Stimulated activated memory B cell treated with anti-CD40 and anti-IgM and Interleukin-4, amounts not matched to agents 10 μg/mL and 1 μg/mL and 100 μg/mL, for 72 hours (primary cell): ENCODE measurements around the gene PNRC2.
"Not testable (repeated sequence)": the region's sequence is repeated elsewhere in the genome, so short reads cannot be mapped to it uniquely, and the experiment has no call there.

Experiments used
- ATAC-seq: fragments of 150-1000 bp; cut with Tn5 transposase; 2 replicates; pipeline ENCODE4 v1.10.0; 2021
- H3K27ac Mint-ChIP-seq: one replicate; pipeline ENCODE4 v1.8.0; 2022; ENCODE audit warnings: mild to moderate bottlenecking, mixed read lengths
- H3K27me3 Mint-ChIP-seq: one replicate; pipeline ENCODE4 v1.8.0; 2022; ENCODE audit warnings: mixed read lengths
- H3K36me3 Mint-ChIP-seq: one replicate; pipeline ENCODE4 v1.8.0; 2022; ENCODE audit warnings: mixed read lengths
- H3K4me1 Mint-ChIP-seq: one replicate; pipeline ENCODE4 v1.8.0; 2022; ENCODE audit warnings: mixed read lengths
- H3K4me3 Mint-ChIP-seq: one replicate; pipeline ENCODE4 v1.8.0; 2022; ENCODE audit warnings: mild to moderate bottlenecking, moderate library complexity, mixed read lengths
- H3K9me3 Mint-ChIP-seq: one replicate; pipeline ENCODE4 v1.8.0; 2022; ENCODE audit warnings: mixed read lengths

PNRC2 gene

GRCh38 chr1:23928789-23929188, 30.8 kb upstream of the PNRC2 start:
- Mint-ChIP-seq H3K36me3 (no peaks in the 10 kb centered on the region), H3K27ac (no peak overlapping the region), H3K4me1 (peaks cover 38% of the 10 kb centered on the region), H3K4me3 (no peak overlapping the region), H3K9me3 (no peaks in the 10 kb centered on the region), H3K27me3 (no peaks in the 10 kb centered on the region)
- ATAC-seq: no peak

GRCh38 chr1:23930270-23930669, 29.4 kb upstream of the PNRC2 start:
- no peaks in the 10 kb centered on the region for H3K36me3 Mint-ChIP-seq
- no peaks in the 10 kb centered on the region for H3K27me3 Mint-ChIP-seq
- peaks cover 40% of the 10 kb centered on the region for H3K4me1 Mint-ChIP-seq
- no peaks in the 10 kb centered on the region for H3K9me3 Mint-ChIP-seq
- H3K4me3 Mint-ChIP-seq: no peak overlapping the region
- ATAC-seq: no peak
- H3K27ac Mint-ChIP-seq: peak overlapping the region; percentile 80

- Mint-ChIP-seq H3K9me3 (no peaks in the 10 kb centered on the region), H3K36me3 (no peaks in the 10 kb centered on the region), H3K27ac (peak overlapping the region; percentile 80), H3K4me3 (peak overlapping the region; percentile 23), H3K27me3 (no peaks in the 10 kb centered on the region), H3K4me1 (peaks cover 40% of the 10 kb centered on the region)
- peak; percentile 84 for ATAC-seq
Observed at GRCh38 chr1:23930861-23931490, 28.7 kb upstream of the PNRC2 start.

- peak; percentile 64 for ATAC-seq
- peak overlapping the region; percentile 23 for H3K4me3 Mint-ChIP-seq
- no peaks in the 10 kb centered on the region for H3K27me3 Mint-ChIP-seq
- H3K27ac Mint-ChIP-seq: peak overlapping the region; percentile 80
- H3K36me3 Mint-ChIP-seq: no peaks in the 10 kb centered on the region
- H3K4me1 Mint-ChIP-seq: peaks cover 36% of the 10 kb centered on the region
- no peaks in the 10 kb centered on the region for H3K9me3 Mint-ChIP-seq
Observed at GRCh38 chr1:23931491-23931880, 28.1 kb upstream of the PNRC2 start.

GRCh38 chr1:23936481-23937176, 23.0 kb upstream of the PNRC2 start:
- Mint-ChIP-seq H3K4me1 (peaks cover 27% of the 10 kb centered on the region), H3K27me3 (no peaks in the 10 kb centered on the region), H3K27ac (no peak overlapping the region), H3K4me3 (no peak overlapping the region), H3K36me3 (no peaks in the 10 kb centered on the region), H3K9me3 (no peaks in the 10 kb centered on the region)
- ATAC-seq: no peak

GRCh38 chr1:23947366-23947765, 12.3 kb upstream of the PNRC2 start:
- no peak for ATAC-seq
- no peaks in the 10 kb centered on the region for H3K27me3 Mint-ChIP-seq
- H3K4me1 Mint-ChIP-seq: peaks cover 7% of the 10 kb centered on the region
- peaks cover 3% of the 10 kb centered on the region for H3K9me3 Mint-ChIP-seq
- H3K4me3 Mint-ChIP-seq: no peak overlapping the region
- no peaks in the 10 kb centered on the region for H3K36me3 Mint-ChIP-seq
- H3K27ac Mint-ChIP-seq: no peak overlapping the region

GRCh38 chr1:23953020-23953419, 6.6 kb upstream of the PNRC2 start:
- Mint-ChIP-seq H3K4me1 (peaks cover 34% of the 10 kb centered on the region), H3K36me3 (no peaks in the 10 kb centered on the region), H3K9me3 (no peaks in the 10 kb centered on the region), H3K27me3 (no peaks in the 10 kb centered on the region), H3K27ac (no peak overlapping the region), H3K4me3 (no peak overlapping the region)
- no peak for ATAC-seq

- Mint-ChIP-seq H3K9me3 (no peaks in the 10 kb centered on the region), H3K36me3 (peaks cover 20% of the 10 kb centered on the region), H3K4me3 (peak overlapping the region; percentile 8), H3K4me1 (peaks cover 61% of the 10 kb centered on the region), H3K27ac (peak overlapping the region; percentile 100), H3K27me3 (no peaks in the 10 kb centered on the region)
- no peak for ATAC-seq
Observed at GRCh38 chr1:23957096-23957495, 2.5 kb upstream of the PNRC2 start.

- not testable (repeated sequence) for H3K9me3 Mint-ChIP-seq, H3K27me3 Mint-ChIP-seq, ATAC-seq
- peaks cover 61% of the 10 kb centered on the region for H3K4me1 Mint-ChIP-seq
- H3K27ac Mint-ChIP-seq: peak overlapping the region; percentile 100
- peaks cover 20% of the 10 kb centered on the region for H3K36me3 Mint-ChIP-seq
- H3K4me3 Mint-ChIP-seq: peak overlapping the region; percentile 100
Observed at GRCh38 chr1:23958040-23958809, 1.4 kb upstream of the PNRC2 start.

- peak; percentile 93 for ATAC-seq
- peak overlapping the region; percentile 100 for H3K4me3 Mint-ChIP-seq
- H3K9me3 Mint-ChIP-seq: no peaks in the 10 kb centered on the region
- peak overlapping the region; percentile 100 for H3K27ac Mint-ChIP-seq
- peaks cover 64% of the 10 kb centered on the region for H3K4me1 Mint-ChIP-seq
- no peaks in the 10 kb centered on the region for H3K27me3 Mint-ChIP-seq
- peaks cover 20% of the 10 kb centered on the region for H3K36me3 Mint-ChIP-seq
Observed at GRCh38 chr1:23958810-23959460, 693 bp upstream of the PNRC2 start.

GRCh38 chr1:23960291-23961020, 828 bp downstream of the PNRC2 start:
- no peak for ATAC-seq
- Mint-ChIP-seq H3K36me3 (peaks cover 20% of the 10 kb centered on the region), H3K4me1 (peaks cover 68% of the 10 kb centered on the region), H3K27ac (peak overlapping the region; percentile 100), H3K4me3 (peak overlapping the region; percentile 100), H3K27me3 (no peaks in the 10 kb centered on the region), H3K9me3 (no peaks in the 10 kb centered on the region)

- no peak for ATAC-seq
- H3K4me1 Mint-ChIP-seq: peaks cover 49% of the 10 kb centered on the region
- H3K36me3 Mint-ChIP-seq: peaks cover 39% of the 10 kb centered on the region
- H3K9me3 Mint-ChIP-seq: no peaks in the 10 kb centered on the region
- H3K27me3 Mint-ChIP-seq: no peaks in the 10 kb centered on the region
- H3K4me3 Mint-ChIP-seq: no peak overlapping the region
- peak overlapping the region; percentile 72 for H3K27ac Mint-ChIP-seq
Observed at GRCh38 chr1:23963617-23964234, 4.1 kb downstream of the PNRC2 start.

- no peak overlapping the region for H3K4me3 Mint-ChIP-seq
- peaks cover 39% of the 10 kb centered on the region for H3K36me3 Mint-ChIP-seq
- peaks cover 47% of the 10 kb centered on the region for H3K4me1 Mint-ChIP-seq
Observed at GRCh38 chr1:23964235-23964668, 4.6 kb downstream of the PNRC2 start.

More at GRCh38 chr1:23964235-23964668, 4.6 kb downstream of the PNRC2 start:
- Mint-ChIP-seq H3K27me3 (no peaks in the 10 kb centered on the region), H3K9me3 (no peaks in the 10 kb centered on the region), H3K27ac (peak overlapping the region; percentile 72)
- ATAC-seq: no peak
